SK-N-MC (cell line): ENCODE results near the gene LANCL1.

Source experiments
- EZH2 ChIP-seq: fragments of 200-600 bp; sonication (generic); IDR thresholded peaks from one replicate; pipeline ENCODE4 v1.6.1; 2017; ENCODE audit warnings: antibody characterized with exemption
- POLR2AphosphoS5 ChIP-seq: IDR thresholded peaks from 2 replicates; pipeline ENCODE4 v1.6.1; 2012; ENCODE audit warnings: mild to moderate bottlenecking, low read depth, low read length, borderline replicate concordance

- TF ChIP-seq POLR2AphosphoS5: no peak
- TF ChIP-seq EZH2: no peak
These were observed 17.0 kb upstream of the LANCL1 start for GRCh38 chr2:210493528-210493927.
